Activated CD4-positive, alpha-beta T cell treated with anti-CD3 and anti-CD28 coated beads, Interleukin-10, Interleukin-2, amounts not matched to agents 100 ng/mL and 50 ng/mL, durations not matched to agents 16 hours and 8 hours (primary cell): ENCODE results near the gene RNF157.

ENCODE experiments used
- DNase-seq: peaks from one replicate; pipeline ENCODE4 v3.0.0-alpha.2; 2020

Gene RNF157

DNA sequence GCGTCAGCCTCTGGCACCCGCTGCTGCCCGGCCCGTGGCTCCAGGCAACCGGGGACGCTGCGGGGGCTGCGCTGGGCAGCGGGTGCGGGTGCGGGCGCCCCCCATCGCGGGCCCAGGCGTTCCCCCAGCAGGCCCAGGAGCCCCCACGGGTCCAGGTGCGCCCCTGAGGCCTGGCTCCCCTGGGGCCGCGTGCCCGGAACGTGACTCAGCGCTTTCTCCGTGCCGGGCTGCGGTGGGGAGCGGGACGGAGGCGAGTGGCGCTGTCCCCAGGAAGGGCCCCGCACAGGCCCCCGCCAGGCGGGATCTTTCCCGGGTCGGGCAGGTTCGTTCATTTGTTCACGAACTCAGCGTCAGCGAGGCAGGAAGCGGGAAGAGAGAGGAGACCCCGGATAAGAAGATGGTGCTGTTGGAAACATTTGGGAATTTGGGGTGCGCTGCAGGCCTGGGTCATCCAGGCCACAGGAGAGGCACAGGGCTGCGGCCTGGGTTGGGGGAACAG is 118.3 kb downstream of the RNF157 start:
- no peak for DNase-seq

DNA sequence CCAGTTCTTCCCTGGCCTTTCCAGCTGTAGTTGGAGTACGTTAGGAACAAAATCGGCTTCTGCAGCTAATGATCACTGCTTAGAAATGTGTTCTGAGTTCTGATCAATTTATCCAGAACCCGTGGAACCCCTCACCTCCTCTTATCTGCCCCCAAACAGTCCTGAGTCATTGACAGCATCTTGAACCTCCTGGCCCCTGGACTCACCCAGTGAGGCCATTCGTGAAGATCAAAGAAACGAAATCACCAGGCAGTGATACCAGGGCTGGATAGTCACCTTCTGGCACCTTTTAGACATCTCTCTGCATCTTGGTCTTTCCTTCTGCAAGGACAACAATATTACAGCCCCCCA is 119.7 kb downstream of the RNF157 start:
- no peak for DNase-seq

DNA sequence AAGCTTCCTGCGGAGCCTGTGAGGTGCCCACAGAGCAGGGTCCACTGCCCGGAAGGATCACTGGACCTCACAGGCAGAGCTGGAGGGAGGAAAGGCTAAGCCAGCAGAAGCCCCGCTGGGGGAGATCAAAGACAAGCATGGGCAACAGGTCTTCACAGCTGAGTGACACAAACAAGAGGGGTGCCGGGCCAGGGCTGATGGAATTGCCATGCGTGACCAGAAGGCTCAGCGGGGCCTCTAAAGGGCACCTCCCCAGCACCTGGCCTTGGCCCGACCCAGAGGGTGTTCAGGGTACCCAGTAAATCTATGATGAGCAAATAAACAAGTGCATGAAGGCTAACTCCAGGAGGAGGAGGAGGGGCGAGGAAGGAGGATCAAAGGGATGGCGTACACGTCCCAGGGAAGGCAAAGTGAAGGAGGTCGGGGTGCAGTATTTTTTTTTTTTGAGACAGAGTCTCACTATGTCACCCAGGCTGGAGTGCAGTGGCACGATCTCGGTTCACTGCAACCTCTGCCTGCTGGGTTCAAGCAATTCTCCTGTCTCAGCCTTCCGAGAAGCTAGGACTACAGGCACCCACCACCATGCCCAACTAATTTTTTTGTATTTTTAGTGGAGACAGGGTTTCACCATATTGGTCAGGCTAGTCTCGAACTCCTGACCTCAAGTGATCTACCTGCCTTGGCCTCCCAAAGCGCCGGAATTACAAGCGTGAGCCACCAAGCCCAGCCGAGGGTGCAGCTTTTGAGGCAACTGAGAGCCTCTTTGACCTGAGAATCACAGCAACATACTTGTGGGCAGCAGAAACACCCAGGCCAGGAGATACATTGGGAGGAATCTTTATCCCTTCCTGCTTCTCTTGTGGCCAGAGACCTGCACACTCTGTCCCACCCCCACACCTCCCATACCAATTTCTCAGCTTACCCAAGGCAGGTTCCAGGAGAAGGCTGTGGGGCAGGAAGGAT is 120.6 kb downstream of the RNF157 start:
- DNase-seq: no peak

GRCh38 chr17:76115138-76115754 is 125.0 kb downstream of the RNF157 start:
- no peak for DNase-seq

DNA sequence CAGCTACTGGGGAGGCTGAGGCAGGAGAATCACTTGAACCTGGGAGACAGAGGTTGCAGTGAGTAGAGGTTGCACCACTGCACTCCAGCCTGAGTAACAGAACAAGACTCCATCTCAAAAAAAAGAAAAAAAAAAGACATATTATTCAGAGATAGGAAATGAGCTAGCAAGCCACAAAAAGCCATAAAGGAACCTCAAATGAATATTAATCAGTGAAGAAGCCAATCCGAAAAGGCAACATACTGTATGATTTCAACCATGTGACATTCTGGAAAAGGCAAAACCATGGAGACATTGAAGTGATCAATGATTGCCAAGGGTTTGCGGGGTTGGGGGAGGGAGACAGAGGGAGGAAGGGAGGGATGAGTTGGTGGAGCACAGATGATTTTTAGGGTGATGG is 128.3 kb downstream of the RNF157 start:
- no peak for DNase-seq

DNA sequence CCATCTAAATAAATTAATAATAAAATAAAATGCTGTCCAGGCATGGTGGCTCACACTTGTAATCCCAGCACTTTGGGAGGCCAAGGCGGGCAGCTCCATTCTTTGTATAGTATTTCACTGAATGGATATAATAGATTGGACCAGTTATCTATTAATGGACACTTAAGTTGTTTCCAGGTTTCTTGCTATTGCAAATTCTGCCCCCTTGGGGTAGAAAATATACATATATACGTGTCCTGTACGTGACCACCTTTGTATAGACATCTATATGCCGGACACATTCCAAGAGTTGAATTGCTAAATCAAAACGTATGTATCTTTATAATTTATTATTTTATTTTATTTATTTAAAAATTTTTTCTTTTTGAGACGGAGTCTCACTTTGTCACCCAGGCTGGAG is 132.8 kb downstream of the RNF157 start:
- DNase-seq: peak; percentile 23

DNA sequence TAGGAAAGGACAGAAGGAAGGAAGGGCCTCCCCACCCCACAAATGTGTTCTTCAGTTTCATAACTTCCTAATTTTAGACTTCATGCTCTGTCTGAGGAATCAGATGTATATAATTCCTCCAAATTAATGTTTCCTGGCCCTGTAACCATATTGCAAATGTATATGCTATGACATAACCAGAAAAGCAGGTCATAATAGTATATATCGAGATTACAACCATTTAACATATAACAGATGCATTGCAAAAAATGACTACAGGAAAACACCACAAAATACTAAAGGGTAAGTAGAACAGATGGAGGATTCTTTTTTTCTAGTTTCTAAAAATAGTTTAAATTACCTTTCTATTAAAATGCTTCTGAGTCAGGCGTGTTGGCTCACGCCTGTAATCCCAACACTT is 133.6 kb downstream of the RNF157 start:
- DNase-seq: no peak

- DNase-seq: no peak
These were observed 135.4 kb downstream of the RNF157 start for GRCh38 chr17:76104896-76105231.

DNA sequence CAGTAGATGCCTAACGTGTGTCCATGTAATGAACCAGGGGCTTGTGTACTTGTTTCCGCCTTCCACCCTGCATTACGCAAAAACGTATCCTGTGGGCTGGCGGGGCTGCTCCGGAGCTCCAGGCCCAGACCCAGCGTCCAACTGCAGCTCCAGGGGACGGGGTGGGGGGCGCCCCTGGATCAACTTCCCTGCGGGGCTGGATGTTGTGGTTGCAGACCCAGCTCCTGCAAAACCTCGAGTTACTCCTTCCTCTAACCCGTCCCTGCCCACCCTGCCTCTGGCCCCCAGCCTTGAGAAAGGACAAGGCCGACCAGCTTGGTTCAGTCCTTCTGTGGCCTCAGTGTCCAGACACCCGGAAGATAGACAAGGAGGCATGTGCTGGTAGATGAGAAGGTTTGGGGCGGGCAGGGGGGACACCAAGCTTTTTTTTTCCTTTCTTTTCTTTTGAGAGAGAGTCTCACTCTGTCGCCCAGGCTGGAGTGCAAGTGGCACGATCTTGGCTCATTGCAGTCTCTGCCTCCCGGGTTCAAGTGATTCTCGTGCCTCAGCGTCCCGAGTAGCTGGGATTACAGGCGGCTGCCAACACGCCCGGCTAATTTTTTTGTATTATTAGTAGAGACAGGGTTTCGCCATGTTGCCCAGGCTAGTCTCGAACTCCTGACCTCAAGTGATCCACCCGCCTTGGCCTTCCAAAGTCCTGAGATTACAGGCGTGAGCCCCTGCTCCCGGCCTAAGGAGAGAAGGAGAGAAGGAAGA is 136.0 kb downstream of the RNF157 start:
- no peak for DNase-seq

DNA sequence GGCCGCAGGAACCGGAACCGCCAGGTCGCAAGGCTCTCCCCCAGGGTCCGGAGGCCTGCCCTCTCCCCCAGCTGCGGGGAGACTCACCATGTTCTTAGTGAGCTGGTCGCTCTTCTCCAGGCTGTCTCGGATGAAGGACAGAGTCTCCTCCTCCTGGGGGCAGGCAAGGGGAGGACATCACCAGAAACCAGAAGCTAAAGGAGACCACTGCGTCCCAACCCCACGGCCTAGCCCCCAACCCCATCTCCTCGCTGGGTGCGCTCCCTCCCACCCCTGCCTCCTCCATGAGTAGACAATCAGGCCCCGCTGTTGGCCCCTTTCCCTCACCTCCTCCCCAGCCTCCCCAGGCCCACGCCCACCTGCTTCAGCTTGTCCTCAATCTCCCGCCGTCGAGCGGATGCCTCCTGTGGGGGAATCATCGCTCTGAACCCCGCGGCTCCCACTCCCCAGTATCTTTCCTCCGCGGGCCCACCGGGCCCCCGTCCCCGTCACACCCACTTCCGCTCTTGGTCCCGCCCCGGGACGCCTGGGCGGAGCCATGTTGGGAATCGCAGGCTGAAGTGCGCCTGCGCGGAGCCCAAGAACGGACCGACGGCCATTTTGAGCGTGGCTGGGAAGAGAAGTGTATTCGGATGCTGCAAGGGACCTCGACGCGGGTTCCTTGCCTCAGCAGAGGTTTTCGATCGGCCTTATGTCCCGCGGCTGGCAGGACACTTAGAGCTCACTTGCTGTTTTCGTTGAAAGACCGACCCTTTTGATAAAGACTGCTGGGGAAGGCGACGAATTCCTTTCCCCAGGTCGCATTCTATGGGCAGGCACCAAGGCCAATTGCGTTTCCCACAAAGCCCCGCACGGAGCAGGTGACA is 136.8 kb downstream of the RNF157 start, which contains the start of gene EXOC7:
EXOC7 (minus strand) TSS at position 514 of the 866 bp plus-strand sequence; CDS start at position 419, 95 bp downstream.
- peak; percentile 96 for DNase-seq

DNA sequence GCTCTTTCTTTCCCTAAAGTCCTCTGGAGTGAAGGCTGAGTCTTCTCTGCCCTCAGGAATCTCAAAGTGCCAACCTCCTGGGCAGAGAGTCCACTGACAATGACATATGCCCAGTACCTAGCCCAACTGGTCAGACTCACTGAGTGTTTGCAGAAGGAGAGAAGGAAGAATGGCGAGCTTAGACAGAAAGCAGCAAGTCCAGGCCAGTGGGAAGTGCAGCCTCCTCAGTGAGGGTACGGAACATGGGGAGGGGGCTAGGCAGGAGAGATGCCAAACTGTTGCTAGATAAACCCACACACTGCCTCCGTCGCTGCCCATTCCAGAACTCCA is 137.4 kb downstream of the RNF157 start:
- DNase-seq: no peak

DNA sequence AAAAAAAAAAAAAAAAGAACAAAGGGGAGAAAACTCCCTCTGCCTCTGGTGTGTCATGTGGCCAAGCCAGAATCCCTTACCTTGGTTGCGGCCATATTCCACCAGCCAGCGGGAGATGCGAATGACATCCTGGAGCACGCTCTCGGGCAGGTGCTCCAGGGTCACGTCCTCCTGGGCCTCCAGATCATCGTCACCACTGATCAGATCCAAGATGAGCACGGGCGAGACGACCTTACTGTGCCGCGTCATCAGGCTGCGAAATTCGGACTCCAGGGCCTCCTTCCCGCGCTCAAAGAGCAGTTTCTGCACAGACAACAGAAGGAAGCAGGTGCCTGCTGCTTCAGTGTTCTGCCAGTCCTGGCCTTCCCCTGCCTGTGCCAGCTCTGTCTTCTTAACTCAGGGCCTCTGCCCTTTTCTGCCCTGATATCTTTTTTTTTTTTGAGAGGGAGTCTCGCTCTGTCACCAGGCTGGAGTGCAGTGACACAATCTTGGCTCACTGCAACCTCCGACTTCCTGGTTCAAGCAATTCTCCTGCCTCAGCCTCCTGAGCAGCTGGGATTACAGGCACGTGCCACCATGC is 142.5 kb downstream of the RNF157 start:
- no peak for DNase-seq

GRCh38 chr17:76095943-76096342 is 144.3 kb downstream of the RNF157 start:
- DNase-seq: no peak

DNA sequence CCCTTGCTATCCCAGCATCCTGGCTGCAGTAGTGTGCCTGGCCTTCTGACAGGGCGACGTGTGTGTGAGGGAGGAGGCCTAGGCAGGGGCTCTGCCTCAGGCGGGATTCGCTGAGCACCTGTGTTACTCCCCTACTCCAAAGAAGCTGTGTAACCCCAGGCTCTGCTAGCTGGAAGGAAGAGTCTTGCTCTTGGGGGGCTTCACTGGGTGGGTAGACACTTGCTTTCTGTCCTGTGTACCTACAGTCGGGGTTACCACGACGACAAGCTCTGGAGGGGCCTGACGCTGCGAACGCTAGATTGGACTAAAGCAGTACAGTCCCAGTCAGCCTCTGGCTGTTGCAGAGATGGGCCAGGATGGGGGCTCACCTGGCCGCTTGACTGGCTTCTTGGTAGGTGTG is 146.2 kb downstream of the RNF157 start:
- DNase-seq: no peak

GRCh38 chr17:76092526-76093413 is 147.5 kb downstream of the RNF157 start:
- DNase-seq: no peak
